Measurements from ENCODE around the gene AGRN. TPM values are rescaled to one million over a fixed set of nuclear protein-coding genes. Genes with fewer than 3 reads are reported as not detected.

AGRN gene
- total RNA-seq, 1 experiment from 2014 or later, result 184 TPM

DNA sequence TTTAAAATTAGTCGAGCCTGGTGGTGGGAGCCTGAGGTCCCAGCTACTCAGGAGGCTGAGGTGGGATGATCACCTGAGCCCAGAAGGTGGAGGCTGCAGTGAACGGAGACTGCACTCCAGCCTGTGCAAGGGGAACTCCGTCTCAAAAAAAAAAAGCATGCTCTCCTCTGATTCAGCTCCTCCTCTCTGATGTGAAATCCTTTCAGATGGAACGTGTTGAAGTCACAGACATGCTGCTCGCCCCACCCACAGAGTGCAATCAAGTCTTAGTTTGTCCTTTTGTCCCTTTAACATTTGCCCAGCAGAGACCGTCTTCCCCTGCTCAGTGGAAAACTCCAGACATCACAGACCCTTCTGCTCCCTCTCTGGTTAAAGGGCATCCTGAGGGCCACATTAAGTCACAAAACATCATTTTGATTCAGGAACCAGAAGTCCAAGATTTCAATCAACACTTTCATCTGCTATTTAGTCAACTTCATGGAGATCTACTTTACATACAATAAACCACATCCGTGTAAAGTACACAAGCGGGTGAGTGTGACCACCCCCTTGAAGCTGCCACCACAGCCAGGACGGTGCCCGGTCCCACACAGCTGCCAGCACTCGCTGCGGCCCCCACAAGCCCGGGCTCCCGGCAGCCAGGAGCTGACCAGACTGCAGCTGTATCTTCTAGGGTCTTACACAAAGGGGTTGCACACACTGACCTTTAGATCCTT, 73.1 kb downstream of the AGRN start (continued):
- TF ChIP-seq, protein P1, sequence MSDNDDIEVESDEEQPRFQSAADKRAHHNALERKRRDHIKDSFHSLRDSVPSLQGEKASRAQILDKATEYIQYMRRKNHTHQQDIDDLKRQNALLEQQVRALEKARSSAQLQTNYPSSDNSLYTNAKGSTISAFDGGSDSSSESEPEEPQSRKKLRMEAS (CRISPR knock-in tag; IDR thresholded peaks at IDR 0.05), result no peak
- no peak for TF ChIP-seq ZNF396 (CRISPR knock-in tag; IDR thresholded peaks at IDR 0.05; ENCODE audit: borderline replicate concordance)
- no peak for TF ChIP-seq JAZF1 (CRISPR knock-in tag; IDR thresholded peaks at IDR 0.05)

DNA sequence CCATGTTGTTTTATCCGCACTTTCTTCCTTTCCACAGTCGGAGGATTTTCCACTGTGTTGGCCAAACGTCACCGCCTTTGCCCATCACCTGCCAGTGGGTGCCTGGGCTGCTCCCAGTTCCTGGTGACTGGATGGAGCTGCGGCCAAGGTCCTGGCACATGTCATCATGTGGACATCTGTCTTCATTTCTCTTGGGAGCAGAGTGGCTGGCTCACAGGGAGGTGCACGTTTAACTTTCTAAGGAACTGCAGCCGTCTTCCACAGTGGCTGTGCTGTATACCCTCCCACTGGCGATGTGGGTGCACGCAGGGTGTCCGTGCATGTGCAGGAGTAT, 73.7 kb downstream of the AGRN start:
- no peak for ATAC-seq
- no peak overlapping the region for H3K27ac Mint-ChIP-seq
- H3K36me3 Mint-ChIP-seq, result 0 out of 2 replicates have a peak, but pooled peaks cover 7% of the 10 kb centered on the region
- no peak overlapping the region for H3K4me3 Mint-ChIP-seq
- peaks cover 21% of the 10 kb centered on the region for H3K9me3 Mint-ChIP-seq
- POLR2A ChIA-PET, result no interaction called here
- no peaks in the 10 kb centered on the region for H3K4me1 Mint-ChIP-seq
- CTCF ChIA-PET, result no interaction called here
- TF ChIP-seq, protein P2, sequence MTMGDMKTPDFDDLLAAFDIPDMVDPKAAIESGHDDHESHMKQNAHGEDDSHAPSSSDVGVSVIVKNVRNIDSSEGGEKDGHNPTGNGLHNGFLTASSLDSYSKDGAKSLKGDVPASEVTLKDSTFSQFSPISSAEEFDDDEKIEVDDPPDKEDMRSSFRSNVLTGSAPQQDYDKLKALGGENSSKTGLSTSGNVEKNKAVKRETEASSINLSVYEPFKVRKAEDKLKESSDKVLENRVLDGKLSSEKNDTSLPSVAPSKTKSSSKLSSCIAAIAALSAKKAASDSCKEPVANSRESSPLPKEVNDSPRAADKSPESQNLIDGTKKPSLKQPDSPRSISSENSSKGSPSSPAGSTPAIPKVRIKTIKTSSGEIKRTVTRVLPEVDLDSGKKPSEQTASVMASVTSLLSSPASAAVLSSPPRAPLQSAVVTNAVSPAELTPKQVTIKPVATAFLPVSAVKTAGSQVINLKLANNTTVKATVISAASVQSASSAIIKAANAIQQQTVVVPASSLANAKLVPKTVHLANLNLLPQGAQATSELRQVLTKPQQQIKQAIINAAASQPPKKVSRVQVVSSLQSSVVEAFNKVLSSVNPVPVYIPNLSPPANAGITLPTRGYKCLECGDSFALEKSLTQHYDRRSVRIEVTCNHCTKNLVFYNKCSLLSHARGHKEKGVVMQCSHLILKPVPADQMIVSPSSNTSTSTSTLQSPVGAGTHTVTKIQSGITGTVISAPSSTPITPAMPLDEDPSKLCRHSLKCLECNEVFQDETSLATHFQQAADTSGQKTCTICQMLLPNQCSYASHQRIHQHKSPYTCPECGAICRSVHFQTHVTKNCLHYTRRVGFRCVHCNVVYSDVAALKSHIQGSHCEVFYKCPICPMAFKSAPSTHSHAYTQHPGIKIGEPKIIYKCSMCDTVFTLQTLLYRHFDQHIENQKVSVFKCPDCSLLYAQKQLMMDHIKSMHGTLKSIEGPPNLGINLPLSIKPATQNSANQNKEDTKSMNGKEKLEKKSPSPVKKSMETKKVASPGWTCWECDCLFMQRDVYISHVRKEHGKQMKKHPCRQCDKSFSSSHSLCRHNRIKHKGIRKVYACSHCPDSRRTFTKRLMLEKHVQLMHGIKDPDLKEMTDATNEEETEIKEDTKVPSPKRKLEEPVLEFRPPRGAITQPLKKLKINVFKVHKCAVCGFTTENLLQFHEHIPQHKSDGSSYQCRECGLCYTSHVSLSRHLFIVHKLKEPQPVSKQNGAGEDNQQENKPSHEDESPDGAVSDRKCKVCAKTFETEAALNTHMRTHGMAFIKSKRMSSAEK (CRISPR knock-in tag; IDR thresholded peaks at IDR 0.05; ENCODE audit: borderline replicate concordance), result no peak
- TF ChIP-seq FOXJ3 (CRISPR knock-in tag; IDR thresholded peaks at IDR 0.05; ENCODE audit: borderline replicate concordance) (no peak), CREM (CRISPR knock-in tag; IDR thresholded peaks at IDR 0.05) (no peak), ZNF232 (CRISPR knock-in tag; IDR thresholded peaks at IDR 0.05) (no peak), KAT7 (CRISPR knock-in tag; IDR thresholded peaks at IDR 0.05; ENCODE audit: borderline replicate concordance) (no peak), ZNF396 (CRISPR knock-in tag; IDR thresholded peaks at IDR 0.05; ENCODE audit: borderline replicate concordance) (no peak), ELF4 (CRISPR knock-in tag; IDR thresholded peaks at IDR 0.05; ENCODE audit: low read depth) (no peak), TEAD4 (CRISPR knock-in tag; IDR thresholded peaks at IDR 0.05) (no peak), NFATC4 (CRISPR knock-in tag; IDR thresholded peaks at IDR 0.05) (no peak), GABPB1 (CRISPR knock-in tag; IDR thresholded peaks at IDR 0.05) (no peak), ZBTB21 (CRISPR knock-in tag; IDR thresholded peaks at IDR 0.05; ENCODE audit: borderline replicate concordance) (no peak)
- TF ChIP-seq, protein P3, sequence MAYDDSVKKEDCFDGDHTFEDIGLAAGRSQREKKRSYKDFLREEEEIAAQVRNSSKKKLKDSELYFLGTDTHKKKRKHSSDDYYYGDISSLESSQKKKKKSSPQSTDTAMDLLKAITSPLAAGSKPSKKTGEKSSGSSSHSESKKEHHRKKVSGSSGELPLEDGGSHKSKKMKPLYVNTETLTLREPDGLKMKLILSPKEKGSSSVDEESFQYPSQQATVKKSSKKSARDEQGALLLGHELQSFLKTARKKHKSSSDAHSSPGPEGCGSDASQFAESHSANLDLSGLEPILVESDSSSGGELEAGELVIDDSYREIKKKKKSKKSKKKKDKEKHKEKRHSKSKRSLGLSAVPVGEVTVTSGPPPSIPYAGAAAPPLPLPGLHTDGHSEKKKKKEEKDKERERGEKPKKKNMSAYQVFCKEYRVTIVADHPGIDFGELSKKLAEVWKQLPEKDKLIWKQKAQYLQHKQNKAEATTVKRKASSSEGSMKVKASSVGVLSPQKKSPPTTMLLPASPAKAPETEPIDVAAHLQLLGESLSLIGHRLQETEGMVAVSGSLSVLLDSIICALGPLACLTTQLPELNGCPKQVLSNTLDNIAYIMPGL (CRISPR knock-in tag; IDR thresholded peaks at IDR 0.05), result no peak
- TF ChIP-seq, protein P4, sequence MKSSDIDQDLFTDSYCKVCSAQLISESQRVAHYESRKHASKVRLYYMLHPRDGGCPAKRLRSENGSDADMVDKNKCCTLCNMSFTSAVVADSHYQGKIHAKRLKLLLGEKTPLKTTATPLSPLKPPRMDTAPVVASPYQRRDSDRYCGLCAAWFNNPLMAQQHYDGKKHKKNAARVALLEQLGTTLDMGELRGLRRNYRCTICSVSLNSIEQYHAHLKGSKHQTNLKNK (CRISPR knock-in tag; IDR thresholded peaks at IDR 0.05), result no peak
- TF ChIP-seq, protein P5, sequence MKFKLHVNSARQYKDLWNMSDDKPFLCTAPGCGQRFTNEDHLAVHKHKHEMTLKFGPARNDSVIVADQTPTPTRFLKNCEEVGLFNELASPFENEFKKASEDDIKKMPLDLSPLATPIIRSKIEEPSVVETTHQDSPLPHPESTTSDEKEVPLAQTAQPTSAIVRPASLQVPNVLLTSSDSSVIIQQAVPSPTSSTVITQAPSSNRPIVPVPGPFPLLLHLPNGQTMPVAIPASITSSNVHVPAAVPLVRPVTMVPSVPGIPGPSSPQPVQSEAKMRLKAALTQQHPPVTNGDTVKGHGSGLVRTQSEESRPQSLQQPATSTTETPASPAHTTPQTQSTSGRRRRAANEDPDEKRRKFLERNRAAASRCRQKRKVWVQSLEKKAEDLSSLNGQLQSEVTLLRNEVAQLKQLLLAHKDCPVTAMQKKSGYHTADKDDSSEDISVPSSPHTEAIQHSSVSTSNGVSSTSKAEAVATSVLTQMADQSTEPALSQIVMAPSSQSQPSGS (CRISPR knock-in tag; IDR thresholded peaks at IDR 0.05; ENCODE audit: borderline replicate concordance, low read depth), result no peak
- peaks cover 17% of the 10 kb centered on the region for H3K27me3 Mint-ChIP-seq (ENCODE audit: low read depth)
- no peak for DNase-seq (ENCODE audit: low spot score)

Measured in WTC11 (cell line).